Measurements from ENCODE around the gene MTREX. TPM values are rescaled to one million over a fixed set of nuclear protein-coding genes. Genes with fewer than 3 reads are reported as not detected.
"Not testable (repeated sequence)": the region's sequence is repeated elsewhere in the genome, so short reads cannot be mapped to it uniquely, and the experiment has no call there.

MTREX gene
- total RNA-seq, 1 donor from 2014 or later = 78.7 TPM

GRCh38 chr5:55316837-55317236 is 9.0 kb downstream of the MTREX start:
- peaks cover 26% of the 10 kb centered on the region for H3K9me3 Mint-ChIP-seq
- no peak for DNase-seq (ENCODE audit: low spot score in 2 of 2, unreplicated experiment in 2 of 2)
- no peaks in the 10 kb centered on the region for H3K27me3 Mint-ChIP-seq (ENCODE audit: low read depth)
- H3K4me3 Mint-ChIP-seq = no peak overlapping the region
- TF ChIP-seq, protein P1, sequence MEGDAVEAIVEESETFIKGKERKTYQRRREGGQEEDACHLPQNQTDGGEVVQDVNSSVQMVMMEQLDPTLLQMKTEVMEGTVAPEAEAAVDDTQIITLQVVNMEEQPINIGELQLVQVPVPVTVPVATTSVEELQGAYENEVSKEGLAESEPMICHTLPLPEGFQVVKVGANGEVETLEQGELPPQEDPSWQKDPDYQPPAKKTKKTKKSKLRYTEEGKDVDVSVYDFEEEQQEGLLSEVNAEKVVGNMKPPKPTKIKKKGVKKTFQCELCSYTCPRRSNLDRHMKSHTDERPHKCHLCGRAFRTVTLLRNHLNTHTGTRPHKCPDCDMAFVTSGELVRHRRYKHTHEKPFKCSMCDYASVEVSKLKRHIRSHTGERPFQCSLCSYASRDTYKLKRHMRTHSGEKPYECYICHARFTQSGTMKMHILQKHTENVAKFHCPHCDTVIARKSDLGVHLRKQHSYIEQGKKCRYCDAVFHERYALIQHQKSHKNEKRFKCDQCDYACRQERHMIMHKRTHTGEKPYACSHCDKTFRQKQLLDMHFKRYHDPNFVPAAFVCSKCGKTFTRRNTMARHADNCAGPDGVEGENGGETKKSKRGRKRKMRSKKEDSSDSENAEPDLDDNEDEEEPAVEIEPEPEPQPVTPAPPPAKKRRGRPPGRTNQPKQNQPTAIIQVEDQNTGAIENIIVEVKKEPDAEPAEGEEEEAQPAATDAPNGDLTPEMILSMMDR (IDR thresholded peaks at IDR 0.05; ENCODE audit: unreplicated experiment) = no peak
- no peak overlapping the region for H3K27ac Mint-ChIP-seq
- H3K4me1 Mint-ChIP-seq = peaks cover 5% of the 10 kb centered on the region
- H3K36me3 Mint-ChIP-seq = peaks cover 20% of the 10 kb centered on the region

DNA sequence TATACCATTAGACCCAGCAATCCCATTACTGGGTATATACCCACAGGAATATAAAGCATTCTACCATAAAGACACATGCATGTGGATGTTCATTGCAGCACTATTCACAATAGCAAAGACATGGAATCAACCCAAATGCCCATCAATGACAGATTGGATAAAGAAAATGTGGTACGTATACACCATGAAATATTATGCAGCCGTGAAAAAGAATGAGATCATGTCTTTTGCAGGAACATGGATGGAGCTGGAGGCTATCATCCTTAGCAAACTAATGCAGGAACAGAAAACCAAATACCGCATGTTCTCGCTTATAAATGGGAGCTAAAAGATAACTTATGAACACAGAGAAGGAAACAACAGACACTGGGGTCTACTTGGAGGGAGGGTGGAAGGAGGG is 10.4 kb downstream of the MTREX start:
- not testable (repeated sequence) for H3K27me3 Mint-ChIP-seq (ENCODE audit: low read depth); H3K4me3 Mint-ChIP-seq; H3K27ac Mint-ChIP-seq; DNase-seq (ENCODE audit: low spot score in 2 of 2, unreplicated experiment in 2 of 2); H3K4me1 Mint-ChIP-seq
- Mint-ChIP-seq H3K9me3 (peaks cover 26% of the 10 kb centered on the region), H3K36me3 (peaks cover 20% of the 10 kb centered on the region)

- Mint-ChIP-seq H3K4me1 (peaks cover 3% of the 10 kb centered on the region), H3K27me3 (ENCODE audit: low read depth) (no peaks in the 10 kb centered on the region), H3K4me3 (no peak overlapping the region), H3K9me3 (peaks cover 26% of the 10 kb centered on the region), H3K27ac (peak overlapping the region; percentile 2), H3K36me3 (peaks cover 20% of the 10 kb centered on the region)
- TF ChIP-seq, protein P1 (IDR thresholded peaks at IDR 0.05; ENCODE audit: unreplicated experiment) = no peak
- DNase-seq (ENCODE audit: low spot score in 2 of 2, unreplicated experiment in 2 of 2) = no peak
Measured at GRCh38 chr5:55319491-55319890, 11.7 kb downstream of the MTREX start.

DNA sequence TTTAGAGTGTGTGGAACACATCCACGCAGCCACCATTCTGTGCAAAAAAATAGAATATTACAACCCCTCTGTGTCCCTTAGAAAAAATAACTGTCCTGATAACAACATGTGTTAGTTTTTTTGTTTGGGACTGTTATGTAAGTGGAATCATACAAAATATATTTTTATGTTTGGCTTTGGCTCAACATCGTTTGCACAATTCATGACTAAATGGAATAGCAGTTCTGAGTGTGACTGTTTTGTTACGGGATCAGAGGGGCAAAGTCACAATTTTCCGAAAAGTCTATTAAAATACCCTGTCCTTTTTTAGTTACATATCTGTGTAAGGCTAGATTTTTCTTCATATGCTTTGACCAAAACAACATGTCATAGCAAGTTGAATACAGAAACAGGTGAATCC is 12.8 kb downstream of the MTREX start:
- Mint-ChIP-seq H3K4me3 (no peak overlapping the region), H3K27ac (no peak overlapping the region), H3K4me1 (peaks cover 3% of the 10 kb centered on the region), H3K36me3 (peaks cover 24% of the 10 kb centered on the region), H3K27me3 (ENCODE audit: low read depth) (no peaks in the 10 kb centered on the region), H3K9me3 (peaks cover 26% of the 10 kb centered on the region)
- no peak for DNase-seq (ENCODE audit: low spot score in 2 of 2, unreplicated experiment in 2 of 2)
- TF ChIP-seq, protein P1 (IDR thresholded peaks at IDR 0.05; ENCODE audit: unreplicated experiment) = no peak

DNA sequence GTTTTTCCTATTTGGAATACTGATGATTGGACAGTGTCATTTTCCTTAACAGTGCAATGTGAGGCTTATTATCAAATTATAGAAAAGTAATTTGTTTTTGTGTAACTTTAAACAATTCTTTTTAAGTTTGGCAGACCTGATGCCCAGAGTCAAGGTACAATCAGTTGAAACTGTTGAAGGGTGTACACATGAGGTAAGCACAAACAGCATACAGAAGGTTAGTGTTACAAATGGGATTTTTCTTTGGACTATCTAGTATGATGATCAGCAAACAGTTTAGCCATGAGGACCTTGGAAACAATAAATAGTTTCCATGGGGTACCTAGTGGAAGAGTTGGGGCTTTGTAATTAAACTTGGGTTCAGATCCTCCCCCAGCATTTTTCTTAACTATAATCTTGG is 16.2 kb downstream of the MTREX start:
- no peaks in the 10 kb centered on the region for H3K9me3 Mint-ChIP-seq
- H3K27ac Mint-ChIP-seq = no peak overlapping the region
- DNase-seq (ENCODE audit: low spot score in 2 of 2, unreplicated experiment in 2 of 2) = no peak
- H3K4me3 Mint-ChIP-seq = no peak overlapping the region
- H3K36me3 Mint-ChIP-seq = peaks cover 22% of the 10 kb centered on the region
- peaks cover 7% of the 10 kb centered on the region for H3K4me1 Mint-ChIP-seq
- no peaks in the 10 kb centered on the region for H3K27me3 Mint-ChIP-seq (ENCODE audit: low read depth)
- TF ChIP-seq, protein P1 (IDR thresholded peaks at IDR 0.05; ENCODE audit: unreplicated experiment) = no peak

- Mint-ChIP-seq H3K4me3 (no peak overlapping the region), H3K4me1 (peaks cover 4% of the 10 kb centered on the region), H3K27ac (no peak overlapping the region), H3K9me3 (no peaks in the 10 kb centered on the region), H3K36me3 (peaks cover 31% of the 10 kb centered on the region), H3K27me3 (ENCODE audit: low read depth) (no peaks in the 10 kb centered on the region)
- TF ChIP-seq, protein P1 (IDR thresholded peaks at IDR 0.05; ENCODE audit: unreplicated experiment) = peak; percentile 41
- DNase-seq (ENCODE audit: low spot score in 2 of 2, unreplicated experiment in 2 of 2) = no peak
Measured at GRCh38 chr5:55324815-55325418, 17.1 kb downstream of the MTREX start.
